Activated T-cell treated with anti-CD3 and anti-CD28 coated beads, Interleukin-2, amount 50 U/mL, for 24 hours (primary cell): Measurements from ENCODE around the gene SPINT3.

Experiments used
- DNase-seq: peaks from one replicate; pipeline ENCODE4 v3.0.0-alpha.2; 2020
- H3K27ac Mint-ChIP-seq: 2 replicates; pipeline ENCODE4 v1.8.0; 2020; ENCODE audit warnings: mild to moderate bottlenecking, mixed read lengths
- H3K27me3 Mint-ChIP-seq: 2 replicates; pipeline ENCODE4 v1.8.0; 2020; ENCODE audit warnings: mixed read lengths
- H3K36me3 Mint-ChIP-seq: 2 replicates; pipeline ENCODE4 v1.8.0; 2020; ENCODE audit warnings: low read depth, mixed read lengths
- H3K4me1 Mint-ChIP-seq: 2 replicates; pipeline ENCODE4 v1.8.0; 2020; ENCODE audit warnings: low read depth, mixed read lengths
- H3K4me3 Mint-ChIP-seq: 2 replicates; pipeline ENCODE4 v1.8.0; 2020; ENCODE audit warnings: mild to moderate bottlenecking, moderate library complexity, mixed read lengths
- H3K9me3 Mint-ChIP-seq: 2 replicates; pipeline ENCODE4 v1.8.0; 2020; ENCODE audit warnings: mixed read lengths

The SPINT3 gene

DNA sequence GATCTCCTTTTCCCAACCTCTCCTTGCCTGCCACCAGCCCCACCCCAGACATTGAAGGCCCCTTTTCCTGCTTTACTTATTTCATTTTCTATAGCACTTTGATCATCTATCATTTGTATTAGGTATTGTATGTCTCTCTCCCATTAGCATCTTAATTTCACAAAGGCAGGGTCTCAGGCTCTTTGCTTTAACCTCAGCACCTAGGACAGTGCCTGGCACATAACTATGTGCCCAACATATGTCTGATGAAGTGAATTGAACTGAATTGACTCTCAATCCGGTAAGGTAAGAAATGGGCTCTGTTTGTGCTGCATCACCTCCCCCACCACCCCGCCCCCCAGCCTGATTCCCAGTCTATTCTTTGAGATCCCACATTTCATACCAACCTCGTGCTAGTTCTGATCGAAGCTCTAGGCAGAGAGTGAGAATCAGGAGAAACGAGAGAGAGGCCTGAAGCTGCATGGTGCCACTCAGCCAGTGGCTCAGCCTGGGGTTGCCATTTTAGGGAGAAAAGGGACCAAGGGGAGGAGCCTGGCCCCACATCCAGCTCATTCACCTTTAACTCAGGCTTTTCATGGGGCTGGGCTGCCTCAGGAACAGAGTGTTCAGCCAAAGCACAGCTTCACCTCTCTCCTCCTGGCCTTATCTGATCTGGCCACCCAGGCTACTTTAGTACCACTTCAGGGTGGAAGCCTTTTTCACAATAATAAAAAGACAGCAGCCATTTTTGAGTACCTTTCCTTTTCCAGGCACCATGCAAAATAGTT lies at the start of gene SPINT3:
Gene SPINT3, minus strand, starts transcription at position 476 of the 767 bp plus-strand sequence. Its CDS starts 14 bp downstream, at position 462.
- Mint-ChIP-seq H3K9me3 (no peaks in the 10 kb centered on the region), H3K27me3 (peaks cover 33% of the 10 kb centered on the region), H3K36me3 (no peaks in the 10 kb centered on the region), H3K27ac (no peak within 1 kb of the TSS), H3K4me1 (no peaks in the 10 kb centered on the region), H3K4me3 (no peak within 1 kb of the TSS)
- no peak for DNase-seq

GRCh38 chr20:45564760-45565276 lies 49.4 kb upstream of the SPINT3 start:
- Mint-ChIP-seq H3K27me3 (peaks cover 29% of the 10 kb centered on the region), H3K4me1 (no peaks in the 10 kb centered on the region), H3K27ac (no peak overlapping the region), H3K9me3 (peaks cover 2% of the 10 kb centered on the region), H3K4me3 (no peak overlapping the region), H3K36me3 (no peaks in the 10 kb centered on the region)
- no peak for DNase-seq

DNA sequence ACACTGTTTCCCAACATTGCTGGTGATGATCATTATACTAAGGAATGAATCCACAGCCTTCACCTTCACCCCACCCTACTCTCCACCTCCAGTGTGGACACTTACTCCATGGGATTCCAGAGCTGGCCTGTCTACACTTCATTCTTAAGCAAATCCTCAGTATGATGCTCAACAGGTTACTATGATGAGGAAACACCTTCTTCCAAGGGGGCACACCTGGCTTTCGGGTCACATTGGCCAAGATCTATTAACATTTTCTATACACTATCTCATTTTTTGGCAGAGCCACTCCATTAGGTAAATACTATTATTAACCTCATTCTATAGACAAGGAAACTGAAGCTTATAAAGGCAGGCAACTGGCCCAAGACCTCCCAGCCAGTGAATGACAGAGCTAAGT lies 39.8 kb upstream of the SPINT3 start:
- no peaks in the 10 kb centered on the region for H3K4me1 Mint-ChIP-seq
- no peak overlapping the region for H3K4me3 Mint-ChIP-seq
- H3K9me3 Mint-ChIP-seq = peaks cover 3% of the 10 kb centered on the region
- peaks cover 41% of the 10 kb centered on the region for H3K27me3 Mint-ChIP-seq
- no peaks in the 10 kb centered on the region for H3K36me3 Mint-ChIP-seq
- H3K27ac Mint-ChIP-seq = no peak overlapping the region
- DNase-seq = no peak

GRCh38 chr20:45552456-45552855 lies 37.0 kb upstream of the SPINT3 start:
- no peaks in the 10 kb centered on the region for H3K36me3 Mint-ChIP-seq
- no peak for DNase-seq
- no peak overlapping the region for H3K4me3 Mint-ChIP-seq
- H3K27ac Mint-ChIP-seq = no peak overlapping the region
- H3K9me3 Mint-ChIP-seq = peaks cover 3% of the 10 kb centered on the region
- H3K27me3 Mint-ChIP-seq = peaks cover 39% of the 10 kb centered on the region
- H3K4me1 Mint-ChIP-seq = no peaks in the 10 kb centered on the region

DNA sequence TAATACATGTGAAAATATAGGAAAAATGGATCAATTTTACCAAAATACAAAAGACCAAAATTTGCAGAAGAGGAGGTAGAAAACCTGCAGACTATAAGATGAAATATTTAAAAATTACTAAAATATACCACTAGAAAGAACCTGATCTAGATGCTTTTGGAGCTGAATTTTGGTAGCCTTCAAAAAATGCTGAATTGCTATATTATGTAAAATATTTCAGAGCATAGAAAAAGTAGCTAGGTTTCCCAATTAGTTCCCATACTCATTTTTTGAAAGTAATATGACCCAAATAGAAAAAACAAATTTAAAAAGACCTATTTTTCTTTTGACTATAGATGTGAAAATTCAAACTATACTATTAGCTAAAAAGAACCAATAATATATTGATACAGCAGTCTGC lies 35.3 kb upstream of the SPINT3 start:
- peaks cover 3% of the 10 kb centered on the region for H3K9me3 Mint-ChIP-seq
- DNase-seq = no peak
- no peaks in the 10 kb centered on the region for H3K36me3 Mint-ChIP-seq
- no peaks in the 10 kb centered on the region for H3K4me1 Mint-ChIP-seq
- H3K27ac Mint-ChIP-seq = no peak overlapping the region
- H3K27me3 Mint-ChIP-seq = peaks cover 44% of the 10 kb centered on the region
- no peak overlapping the region for H3K4me3 Mint-ChIP-seq

DNA sequence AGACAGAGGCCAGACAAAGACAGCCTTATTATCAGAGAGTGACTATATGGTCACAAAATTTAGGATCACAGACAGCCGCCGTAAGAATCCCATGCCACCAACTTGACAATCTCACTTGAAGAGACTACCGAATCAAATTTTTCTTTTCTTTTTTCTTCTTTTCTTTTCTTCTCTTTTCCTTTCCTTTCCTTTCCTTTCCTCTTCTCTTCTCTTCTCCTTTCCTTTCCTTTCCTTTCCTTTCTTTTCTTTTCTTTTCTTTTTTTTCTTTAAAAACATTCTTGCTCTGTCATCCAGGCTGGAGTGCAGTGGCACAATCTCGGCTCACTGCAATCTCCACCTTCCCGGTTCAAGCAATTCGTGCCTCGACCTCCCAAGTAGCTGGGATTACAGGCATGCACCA lies 33.0 kb upstream of the SPINT3 start:
- Mint-ChIP-seq H3K4me1 (no peaks in the 10 kb centered on the region), H3K27me3 (peaks cover 49% of the 10 kb centered on the region), H3K36me3 (no peaks in the 10 kb centered on the region), H3K9me3 (peaks cover 3% of the 10 kb centered on the region), H3K4me3 (no peak overlapping the region), H3K27ac (no peak overlapping the region)
- no peak for DNase-seq

DNA sequence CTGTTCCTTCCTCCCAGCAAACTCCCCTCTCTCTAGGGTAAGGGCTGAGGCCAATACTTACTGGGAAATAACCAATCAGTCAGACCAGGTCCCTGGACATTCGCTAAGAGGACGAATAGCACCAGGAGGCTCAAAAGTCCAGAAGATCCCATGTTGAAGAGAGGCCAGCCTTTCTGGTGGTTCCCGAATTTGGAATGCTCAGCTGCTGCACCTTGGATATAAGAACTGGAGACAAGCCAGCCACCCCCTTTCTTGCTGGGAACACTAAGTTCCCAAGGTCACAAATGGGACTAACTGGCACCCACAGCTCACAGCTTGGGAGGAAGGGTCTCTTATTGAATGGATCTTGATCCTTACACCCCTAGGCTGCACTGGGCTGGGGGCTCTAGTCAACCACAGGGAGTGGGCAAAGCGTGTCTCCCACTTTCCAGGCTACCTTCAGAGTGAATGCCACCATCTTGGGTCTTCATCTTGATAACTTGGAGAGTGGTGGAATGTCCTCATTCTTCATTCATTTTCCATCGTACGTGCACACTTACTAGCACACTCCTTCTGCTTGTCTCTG lies 31.9 kb upstream of the SPINT3 start, which contains the start of gene EPPIN:
Gene EPPIN, minus strand, starts transcription at position 196 of the 565 bp plus-strand sequence. Its CDS starts 44 bp downstream, at position 152.
- H3K36me3 Mint-ChIP-seq = no peaks in the 10 kb centered on the region
- no peak within 1 kb of the TSS for H3K4me3 Mint-ChIP-seq
- no peak for DNase-seq
- no peak within 1 kb of the TSS for H3K27ac Mint-ChIP-seq
- peaks cover 3% of the 10 kb centered on the region for H3K9me3 Mint-ChIP-seq
- H3K4me1 Mint-ChIP-seq = no peaks in the 10 kb centered on the region
- H3K27me3 Mint-ChIP-seq = peaks cover 51% of the 10 kb centered on the region

DNA sequence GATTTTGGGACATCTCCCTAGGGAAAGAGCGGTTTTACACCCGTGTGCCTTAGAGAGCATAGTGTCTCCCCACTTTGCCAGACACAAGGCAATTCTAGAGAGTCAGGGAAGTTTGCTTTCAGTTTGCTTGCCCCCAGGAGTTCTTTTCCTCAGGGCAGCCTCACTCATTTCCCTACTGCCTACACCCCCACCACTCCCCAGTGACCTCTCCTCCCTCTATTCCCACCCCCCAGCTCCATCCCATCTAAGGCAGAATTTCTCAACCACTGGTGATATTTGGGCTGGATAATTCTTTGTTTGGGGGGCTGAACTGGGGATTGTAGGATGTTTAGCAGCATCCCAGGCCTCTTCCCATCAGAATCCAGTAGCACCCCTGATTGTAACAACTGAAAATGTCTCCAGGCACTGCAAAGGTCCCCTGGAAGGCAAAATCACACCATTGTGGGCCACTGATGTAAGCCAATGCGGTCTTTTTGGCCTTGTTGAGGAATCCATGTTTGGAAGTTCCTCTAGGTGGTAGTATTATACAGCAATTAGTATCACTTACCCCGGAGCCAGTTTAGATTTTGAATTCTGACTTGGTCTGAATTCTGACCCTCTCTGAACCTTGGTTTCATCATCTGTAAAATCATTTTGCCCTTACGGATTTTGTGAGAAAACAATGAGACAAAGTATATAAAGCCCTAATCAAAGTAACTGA lies 30.5 kb upstream of the SPINT3 start:
- no peak for DNase-seq
- no peak overlapping the region for H3K27ac Mint-ChIP-seq
- H3K4me3 Mint-ChIP-seq = no peak overlapping the region
- H3K4me1 Mint-ChIP-seq = no peaks in the 10 kb centered on the region
- peaks cover 3% of the 10 kb centered on the region for H3K9me3 Mint-ChIP-seq
- no peaks in the 10 kb centered on the region for H3K36me3 Mint-ChIP-seq
- peaks cover 60% of the 10 kb centered on the region for H3K27me3 Mint-ChIP-seq

- no peak overlapping the region for H3K4me3 Mint-ChIP-seq
- no peak for DNase-seq
- no peak overlapping the region for H3K27ac Mint-ChIP-seq
- H3K9me3 Mint-ChIP-seq = peaks cover 2% of the 10 kb centered on the region
- H3K27me3 Mint-ChIP-seq = peaks cover 64% of the 10 kb centered on the region
- H3K36me3 Mint-ChIP-seq = no peaks in the 10 kb centered on the region
- no peaks in the 10 kb centered on the region for H3K4me1 Mint-ChIP-seq
Measured at GRCh38 chr20:45545351-45545750, 29.9 kb upstream of the SPINT3 start.

DNA sequence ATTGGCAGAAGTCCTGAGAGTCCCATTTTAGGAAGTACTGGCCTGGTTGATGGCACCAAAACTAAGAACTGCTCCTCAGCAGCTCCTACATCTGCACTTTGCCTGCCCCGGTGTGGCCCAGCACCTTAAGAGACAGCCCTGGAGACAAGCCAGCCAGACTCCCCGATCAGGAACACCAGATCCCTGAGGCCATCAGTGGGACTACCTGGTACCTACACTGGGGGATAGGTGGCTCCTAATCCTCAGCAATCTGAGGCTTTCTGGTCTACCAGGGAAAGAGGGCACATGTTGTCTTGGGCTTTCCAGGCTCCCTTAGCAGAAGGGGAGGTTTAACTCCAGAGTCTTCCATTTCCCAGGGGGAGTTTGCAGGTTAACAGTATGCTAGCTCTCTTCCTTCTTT lies 24.0 kb upstream of the SPINT3 start, which contains the start of gene WFDC6:
Gene WFDC6, minus strand, starts transcription at position 101 of the 400 bp plus-strand sequence. Its CDS starts 75 bp downstream, at position 26.
- Mint-ChIP-seq H3K4me1 (no peaks in the 10 kb centered on the region), H3K27ac (no peak within 1 kb of the TSS), H3K9me3 (no peaks in the 10 kb centered on the region), H3K4me3 (no peak within 1 kb of the TSS), H3K27me3 (peaks cover 48% of the 10 kb centered on the region), H3K36me3 (no peaks in the 10 kb centered on the region)
- DNase-seq = no peak

DNA sequence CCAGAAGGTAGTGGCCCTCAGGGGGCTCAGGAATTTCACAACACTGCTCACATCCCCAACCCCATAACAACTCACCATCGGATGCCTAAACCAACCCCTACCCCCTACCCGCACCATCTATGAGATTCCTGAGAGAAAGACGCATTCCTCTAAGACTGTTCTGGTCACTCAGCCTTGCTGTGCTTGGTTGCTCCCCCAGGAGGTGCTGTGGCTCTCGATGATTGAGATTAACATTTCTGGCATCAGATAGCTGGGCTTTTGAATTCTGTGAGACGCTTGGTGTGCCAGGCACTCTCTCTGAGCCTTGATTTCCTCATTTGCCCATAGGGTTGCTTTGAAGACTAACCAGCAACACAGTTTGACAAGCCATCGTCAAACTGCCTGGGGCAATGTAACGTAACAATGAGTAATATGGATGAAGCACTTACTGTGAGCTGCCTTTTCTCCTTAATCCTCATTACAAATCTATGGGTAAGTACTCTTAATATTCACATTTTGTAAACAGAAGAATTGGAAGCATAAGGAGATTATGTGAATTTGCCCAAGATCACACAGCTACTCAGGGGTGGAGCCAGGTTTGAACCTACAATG lies 22.9 kb upstream of the SPINT3 start:
- Mint-ChIP-seq H3K4me3 (no peak overlapping the region), H3K27ac (no peak overlapping the region), H3K36me3 (no peaks in the 10 kb centered on the region), H3K4me1 (no peaks in the 10 kb centered on the region), H3K9me3 (no peaks in the 10 kb centered on the region), H3K27me3 (peaks cover 42% of the 10 kb centered on the region)
- no peak for DNase-seq

DNA sequence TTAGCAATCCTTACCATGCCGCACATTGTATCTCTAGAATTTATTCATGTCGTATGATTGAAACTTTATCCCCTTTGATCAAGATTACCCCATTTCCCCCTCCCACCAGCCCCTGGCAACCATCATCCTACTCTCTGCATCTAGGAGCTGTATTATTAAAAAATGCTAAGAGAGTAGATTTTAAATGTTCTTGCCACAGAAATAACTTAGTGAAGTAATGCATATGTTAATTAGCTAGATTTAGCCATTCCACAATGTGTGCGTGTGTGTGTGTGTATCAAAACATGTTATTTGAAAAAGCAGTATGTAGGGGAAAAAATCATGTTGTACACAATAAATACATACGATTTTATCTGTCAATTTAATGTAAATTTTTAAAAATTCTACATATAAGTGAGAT lies 11.9 kb upstream of the SPINT3 start:
- DNase-seq = no peak
- Mint-ChIP-seq H3K4me3 (no peak overlapping the region), H3K27me3 (peaks cover 65% of the 10 kb centered on the region), H3K27ac (no peak overlapping the region), H3K9me3 (no peaks in the 10 kb centered on the region), H3K4me1 (no peaks in the 10 kb centered on the region), H3K36me3 (no peaks in the 10 kb centered on the region)

DNA sequence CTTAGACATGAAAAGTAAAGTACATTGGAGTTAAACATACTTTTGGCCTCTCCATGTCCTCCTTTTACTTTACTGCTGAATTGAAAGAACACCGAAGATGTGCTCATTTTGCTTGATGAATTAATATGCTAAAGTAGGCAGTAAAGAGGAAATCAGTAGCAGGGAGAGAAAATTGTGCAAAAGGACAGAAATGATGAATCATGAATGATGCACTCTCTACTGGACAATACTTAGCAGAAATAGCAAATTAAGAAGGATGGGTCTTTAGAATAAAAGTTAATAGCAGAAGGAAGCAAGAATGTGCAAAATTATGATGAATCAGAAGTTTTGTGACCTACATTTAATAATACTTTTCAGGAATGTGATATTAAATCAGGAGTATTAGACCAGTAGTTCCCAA lies 8.4 kb upstream of the SPINT3 start:
- Mint-ChIP-seq H3K4me1 (no peaks in the 10 kb centered on the region), H3K27ac (no peak overlapping the region), H3K27me3 (peaks cover 64% of the 10 kb centered on the region), H3K4me3 (no peak overlapping the region), H3K9me3 (no peaks in the 10 kb centered on the region), H3K36me3 (no peaks in the 10 kb centered on the region)
- DNase-seq = no peak

DNA sequence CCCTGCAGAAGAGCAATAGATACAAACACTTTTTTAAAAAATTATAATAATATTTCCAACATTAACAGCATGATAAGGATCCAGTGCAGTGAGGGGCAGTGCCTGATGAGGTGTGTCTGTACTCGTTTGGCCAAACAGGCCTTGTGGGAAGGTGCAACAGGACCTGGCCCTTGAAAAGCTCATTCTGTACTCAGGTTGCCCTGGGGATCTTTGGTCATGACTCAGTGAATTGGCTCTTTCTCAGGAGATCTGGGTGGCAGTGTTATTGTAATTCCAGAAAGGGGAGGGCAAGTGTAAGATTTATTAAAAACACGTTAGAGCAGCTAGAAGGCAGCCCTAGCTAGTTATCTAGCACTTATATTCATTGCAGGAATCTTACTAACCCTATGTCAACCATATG lies 2.9 kb upstream of the SPINT3 start:
- Mint-ChIP-seq H3K9me3 (no peaks in the 10 kb centered on the region), H3K4me1 (no peaks in the 10 kb centered on the region), H3K36me3 (no peaks in the 10 kb centered on the region), H3K27me3 (peaks cover 41% of the 10 kb centered on the region), H3K4me3 (no peak overlapping the region), H3K27ac (no peak overlapping the region)
- no peak for DNase-seq
